Calu3 (cell line): ENCODE results near the gene TREML2. TPM values are rescaled to one million over a fixed set of nuclear protein-coding genes. Genes with fewer than 3 reads are reported as not detected.
"Not testable (repeated sequence)": the region's sequence is repeated elsewhere in the genome, so short reads cannot be mapped to it uniquely, and the experiment has no call there.

ENCODE experiments used
- Bru-seq: library from RNA; stranded (reverse); fragments of 400-500 nt; gene quantifications from one replicate; lab custom pipeline; 2021; lab: Mats Ljungman, UMichigan
- BruChase-seq, 2 experiments: library from RNA; stranded (reverse); fragments of 400-500 nt; gene quantifications; one replicate each; lab custom pipeline; 2021; lab: Mats Ljungman, UMichigan
- BruUV-seq: library from RNA; stranded (reverse); fragments of 400-500 nt; replicated peaks from 2 replicates; lab custom pipeline; 2021; lab: Mats Ljungman, UMichigan
- CTCF ChIA-PET: fragments of 300-600 bp; sonication (Branson Sonifier 250); formaldehyde crosslinking; loops from one replicate; lab custom pipeline; 2022; ENCODE audit warnings: antibody characterized with exemption; lab: Charles Lee
- DNase-seq: peaks from one replicate; pipeline ENCODE4 v3.0.0; 2022
- H3K27ac Mint-ChIP-seq: one replicate; pipeline ENCODE4 v1.8.0; 2022; ENCODE audit warnings: mixed read lengths; ENCODE audit not compliant: unreplicated experiment
- H3K27me3 Mint-ChIP-seq: one replicate; pipeline ENCODE4 v1.8.0; 2022; ENCODE audit warnings: mixed read lengths; ENCODE audit not compliant: unreplicated experiment
- H3K36me3 Mint-ChIP-seq: one replicate; pipeline ENCODE4 v1.8.0; 2022; ENCODE audit warnings: mild to moderate bottlenecking, moderate library complexity, mixed read lengths; ENCODE audit not compliant: insufficient read depth, unreplicated experiment
- H3K4me1 Mint-ChIP-seq: one replicate; pipeline ENCODE4 v1.8.0; 2022; ENCODE audit warnings: mild to moderate bottlenecking, low read depth, mixed read lengths; ENCODE audit not compliant: unreplicated experiment
- H3K4me3 Mint-ChIP-seq: one replicate; pipeline ENCODE4 v1.8.0; 2022; ENCODE audit warnings: mild to moderate bottlenecking, low read depth, moderate library complexity, mixed read lengths; ENCODE audit not compliant: unreplicated experiment
- H3K9me3 Mint-ChIP-seq: one replicate; pipeline ENCODE4 v1.8.0; 2022; ENCODE audit warnings: low read depth, mixed read lengths; ENCODE audit not compliant: unreplicated experiment
- intact Hi-C: fragments of 100-400 bp; cut with micrococcal nuclease; formaldehyde crosslinking; loops from one replicate; pipeline ENCODE4 v1.10.0; 2022; ENCODE audit not compliant: unreplicated experiment
- long read RNA-seq: library from polyadenylated mRNA; stranded (forward); transcript quantifications from one replicate; pipeline ENCODE4 v2.0.0, GENCODE V29; 2022
- total RNA-seq: library from RNA; stranded (reverse); gene quantifications from 2 replicates; pipeline ENCODE4 v1.2.3, GENCODE V29; 2022
- TF ChIP-seq, protein P1 (sequence below): fragments of 200-600 bp; IDR thresholded peaks from one replicate; pipeline ENCODE4 v1.8.0; 2022; ENCODE audit warnings: antibody characterized with exemption; ENCODE audit not compliant: unreplicated experiment

Gene TREML2, protein sequence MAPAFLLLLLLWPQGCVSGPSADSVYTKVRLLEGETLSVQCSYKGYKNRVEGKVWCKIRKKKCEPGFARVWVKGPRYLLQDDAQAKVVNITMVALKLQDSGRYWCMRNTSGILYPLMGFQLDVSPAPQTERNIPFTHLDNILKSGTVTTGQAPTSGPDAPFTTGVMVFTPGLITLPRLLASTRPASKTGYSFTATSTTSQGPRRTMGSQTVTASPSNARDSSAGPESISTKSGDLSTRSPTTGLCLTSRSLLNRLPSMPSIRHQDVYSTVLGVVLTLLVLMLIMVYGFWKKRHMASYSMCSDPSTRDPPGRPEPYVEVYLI
- total RNA-seq (not detected in 2 replicates), Bru-seq, nascent RNA (not detected), BruChase-seq, experiment 1, labeled RNA remaining after a 6-hour chase (not detected), BruChase-seq, experiment 2, labeled RNA remaining after a 2-hour chase (percentile 7 among the genes with signal in this experiment)
- long read RNA-seq, result 0 reads

- peaks cover 42% of the 10 kb centered on the region for H3K27me3 Mint-ChIP-seq
- no peak for DNase-seq
- H3K4me1 Mint-ChIP-seq, result peaks cover 10% of the 10 kb centered on the region
- intact Hi-C loops, result no loop called here
- no peaks in the 10 kb centered on the region for H3K9me3 Mint-ChIP-seq
- no peaks in the 10 kb centered on the region for H3K36me3 Mint-ChIP-seq
- CTCF ChIA-PET, result no interaction called here
- H3K27ac Mint-ChIP-seq, result no peak within 1 kb of the TSS
- TF ChIP-seq, protein P1, sequence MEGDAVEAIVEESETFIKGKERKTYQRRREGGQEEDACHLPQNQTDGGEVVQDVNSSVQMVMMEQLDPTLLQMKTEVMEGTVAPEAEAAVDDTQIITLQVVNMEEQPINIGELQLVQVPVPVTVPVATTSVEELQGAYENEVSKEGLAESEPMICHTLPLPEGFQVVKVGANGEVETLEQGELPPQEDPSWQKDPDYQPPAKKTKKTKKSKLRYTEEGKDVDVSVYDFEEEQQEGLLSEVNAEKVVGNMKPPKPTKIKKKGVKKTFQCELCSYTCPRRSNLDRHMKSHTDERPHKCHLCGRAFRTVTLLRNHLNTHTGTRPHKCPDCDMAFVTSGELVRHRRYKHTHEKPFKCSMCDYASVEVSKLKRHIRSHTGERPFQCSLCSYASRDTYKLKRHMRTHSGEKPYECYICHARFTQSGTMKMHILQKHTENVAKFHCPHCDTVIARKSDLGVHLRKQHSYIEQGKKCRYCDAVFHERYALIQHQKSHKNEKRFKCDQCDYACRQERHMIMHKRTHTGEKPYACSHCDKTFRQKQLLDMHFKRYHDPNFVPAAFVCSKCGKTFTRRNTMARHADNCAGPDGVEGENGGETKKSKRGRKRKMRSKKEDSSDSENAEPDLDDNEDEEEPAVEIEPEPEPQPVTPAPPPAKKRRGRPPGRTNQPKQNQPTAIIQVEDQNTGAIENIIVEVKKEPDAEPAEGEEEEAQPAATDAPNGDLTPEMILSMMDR, result no peak
- BruUV-seq, result no TSS peak
- no peak within 1 kb of the TSS for H3K4me3 Mint-ChIP-seq
Measured at GRCh38 chr6:41200901-41201763, at the start of gene TREML2. Gene TREML2 (minus strand): TSS chr6:41201149. CDS start chr6:41201008, 141 bp downstream.

- no peaks in the 10 kb centered on the region for H3K4me1 Mint-ChIP-seq
- peaks cover 65% of the 10 kb centered on the region for H3K27me3 Mint-ChIP-seq
- intact Hi-C loops, result no loop called here
- no peaks in the 10 kb centered on the region for H3K36me3 Mint-ChIP-seq
- no peak overlapping the region for H3K4me3 Mint-ChIP-seq
- DNase-seq, result no peak
- no peak overlapping the region for H3K27ac Mint-ChIP-seq
- no TSS peak for BruUV-seq
- CTCF ChIA-PET, result interaction anchor here (0.5 to 1.1 kb wide), 2 partner anchors 76 to 740 kb away, joined by 3 to 4 read pairs; no protein-coding TSS in a partner anchor
- TF ChIP-seq, protein P1, result no peak
- H3K9me3 Mint-ChIP-seq, result peaks cover 3% of the 10 kb centered on the region
Measured at GRCh38 chr6:41247882-41248705, 47.1 kb upstream of the TREML2 start.

- TF ChIP-seq, protein P1, result no peak
- H3K9me3 Mint-ChIP-seq, result peaks cover 3% of the 10 kb centered on the region
- CTCF ChIA-PET, result interaction anchor here (1.1 kb wide), 1 partner anchor 77 kb away, joined by 3 read pairs; no protein-coding TSS in a partner anchor
- H3K4me1 Mint-ChIP-seq, result no peaks in the 10 kb centered on the region
- intact Hi-C loops, result no loop called here
- H3K4me3 Mint-ChIP-seq, result no peak overlapping the region
- no peak overlapping the region for H3K27ac Mint-ChIP-seq
- H3K36me3 Mint-ChIP-seq, result no peaks in the 10 kb centered on the region
- no peak for DNase-seq
- peaks cover 65% of the 10 kb centered on the region for H3K27me3 Mint-ChIP-seq
- BruUV-seq, result no TSS peak
Measured at GRCh38 chr6:41247288-41247865, 46.4 kb upstream of the TREML2 start.

GRCh38 chr6:41246529-41246928, 45.6 kb upstream of the TREML2 start:
- H3K4me3 Mint-ChIP-seq, BruUV-seq, H3K27ac Mint-ChIP-seq, H3K36me3 Mint-ChIP-seq, H3K4me1 Mint-ChIP-seq, H3K9me3 Mint-ChIP-seq, intact Hi-C loops, DNase-seq, CTCF ChIA-PET: not testable (repeated sequence)
- H3K27me3 Mint-ChIP-seq, result peaks cover 65% of the 10 kb centered on the region
